Uterus (tissue), 4 donors: Measurements from ENCODE around the gene E2F7. TPM values are rescaled to one million over a fixed set of nuclear protein-coding genes. Genes with fewer than 3 reads are reported as not detected.
"Not testable (repeated sequence)": the region's sequence is repeated elsewhere in the genome, so short reads cannot be mapped to it uniquely, and the experiment has no call there.

Source experiments
- DNase-seq, 2 donors: peaks; one replicate each; pipeline ENCODE4 v3.0.0-alpha.2; 2019 to 2020
- H3K27ac ChIP-seq, 2 donors: fragments of 200-600 bp; sonication (generic); 1 replicate in 1 of 2; 2 replicates in 1 of 2; pipeline ENCODE4 v1.5.1; 2016 to 2018
- H3K27me3 ChIP-seq, 2 donors: fragments of 200-600 bp; sonication (generic); one replicate each; pipeline ENCODE4 v1.5.1; 2018 to 2019; ENCODE audit warnings: control low read depth in 1 of 2
- H3K36me3 ChIP-seq, 2 donors: fragments of 200-600 bp; sonication (generic); one replicate each; pipeline ENCODE4 v1.5.1; 2019; ENCODE audit warnings: control low read depth in 1 of 2
- H3K4me1 ChIP-seq, 2 donors: fragments of 200-600 bp; sonication (generic); one replicate each; pipeline ENCODE4 v1.5.1; 2018 to 2019; ENCODE audit warnings: control low read depth in 1 of 2
- H3K4me3 ChIP-seq, 2 donors: fragments of 200-600 bp; sonication (generic); 1 replicate in 1 of 2; 2 replicates in 1 of 2; pipeline ENCODE4 v1.5.1; 2018 to 2019; ENCODE audit warnings: mild to moderate bottlenecking in 1 of 2
- H3K9me3 ChIP-seq, 2 donors: fragments of 200-600 bp; sonication (generic); one replicate each; pipeline ENCODE4 v1.5.1; 2019; ENCODE audit warnings: control low read depth in 1 of 2
- CTCF ChIP-seq, 4 experiments: fragments of 200-600 bp in 2 of 4; fragments of 450-650 bp in 2 of 4; sonication (generic) in 2 of 4; IDR thresholded peaks; one replicate each; pipeline ENCODE4 v1.5.1; 2016 to 2019; ENCODE audit warnings: antibody characterized with exemption in 4 of 4, mild to moderate bottlenecking in 2 of 4, moderate library complexity in 1 of 4
- POLR2A ChIP-seq, 2 donors: fragments of 450-650 bp; IDR thresholded peaks; one replicate each; pipeline ENCODE4 v1.6.1; 2016; ENCODE audit warnings: antibody characterized with exemption in 2 of 2, mild to moderate bottlenecking in 1 of 2, moderate library complexity in 1 of 2
- intact Hi-C: fragments of 100-400 bp; cut with DNase I; formaldehyde crosslinking; loops from one replicate; pipeline ENCODE4 v1.15.1; 2023; ENCODE audit warnings: low total_unique reads
- total RNA-seq, 4 donors: library from RNA; depleted of rRNA in 3 of 4; stranded (reverse); fragments of >200 nt in 3 of 4; gene quantifications; one replicate each; pipeline versions ENCODE4 v1.1.0 to v1.2.4, GENCODE V29; 2014 to 2023
- donor health status: DM: yes; HTN: yes; CAD: no.

Gene E2F7
- total RNA-seq, 4 donors from 2014 or later: 5.9 TPM; not detected in 3

- DNase-seq: no peak
- Histone ChIP-seq H3K4me1 (no peaks in the 10 kb centered on the region), H3K4me3 (no peak overlapping the region), H3K36me3 (no peaks in the 10 kb centered on the region), H3K27ac (no peak overlapping the region), H3K9me3 (no peaks in the 10 kb centered on the region), H3K27me3 (no peaks in the 10 kb centered on the region)
- TF ChIP-seq CTCF (IDR thresholded peaks at IDR 0.05): no peak
- no peak for TF ChIP-seq POLR2A (IDR thresholded peaks at IDR 0.05)
- intact Hi-C loops: no loop called here
These were observed 38.9 kb upstream of the E2F7 start for GRCh38 chr12:77104286-77104685.

- TF ChIP-seq CTCF (IDR thresholded peaks at IDR 0.05): no peak
- no peak for TF ChIP-seq POLR2A (IDR thresholded peaks at IDR 0.05)
These were observed 37.3 kb upstream of the E2F7 start for GRCh38 chr12:77102691-77103090.

GRCh38 chr12:77102123-77102522, 36.8 kb upstream of the E2F7 start:
- H3K4me1 ChIP-seq: no peaks in the 10 kb centered on the region
- H3K36me3 ChIP-seq: no peaks in the 10 kb centered on the region
- no peak for TF ChIP-seq POLR2A (IDR thresholded peaks at IDR 0.05)
- no peak for TF ChIP-seq CTCF (IDR thresholded peaks at IDR 0.05)
- intact Hi-C loops: no loop called here
- no peaks in the 10 kb centered on the region for H3K9me3 ChIP-seq
- H3K27ac ChIP-seq: no peak overlapping the region
- no peak for DNase-seq
- H3K27me3 ChIP-seq: no peaks in the 10 kb centered on the region
- no peak overlapping the region for H3K4me3 ChIP-seq

More at GRCh38 chr12:77102691-77103090, 37.3 kb upstream of the E2F7 start:
- Histone ChIP-seq H3K4me1 (no peaks in the 10 kb centered on the region), H3K4me3 (no peak overlapping the region), H3K9me3 (no peaks in the 10 kb centered on the region), H3K27ac (no peak overlapping the region), H3K27me3 (no peaks in the 10 kb centered on the region), H3K36me3 (no peaks in the 10 kb centered on the region)
- intact Hi-C loops: no loop called here
- DNase-seq: no peak

GRCh38 chr12:77099799-77100198, 34.4 kb upstream of the E2F7 start:
- no peak overlapping the region for H3K27ac ChIP-seq
- no peaks in the 10 kb centered on the region for H3K9me3 ChIP-seq
- intact Hi-C loops: no loop called here

GRCh38 chr12:77097846-77098245, 32.5 kb upstream of the E2F7 start:
- no peak for DNase-seq
- H3K36me3 ChIP-seq: no peaks in the 10 kb centered on the region
- H3K4me3 ChIP-seq: no peak overlapping the region
- no peak for TF ChIP-seq CTCF (IDR thresholded peaks at IDR 0.05)
- no peak for TF ChIP-seq POLR2A (IDR thresholded peaks at IDR 0.05)
- intact Hi-C loops: no loop called here
- H3K27me3 ChIP-seq: no peaks in the 10 kb centered on the region
- no peaks in the 10 kb centered on the region for H3K9me3 ChIP-seq
- no peak overlapping the region for H3K27ac ChIP-seq
- no peaks in the 10 kb centered on the region for H3K4me1 ChIP-seq

More at GRCh38 chr12:77099799-77100198, 34.4 kb upstream of the E2F7 start:
- no peak for DNase-seq
- H3K4me3 ChIP-seq: no peak overlapping the region
- no peaks in the 10 kb centered on the region for H3K4me1 ChIP-seq
- TF ChIP-seq POLR2A (IDR thresholded peaks at IDR 0.05) (no peak), CTCF (IDR thresholded peaks at IDR 0.05) (no peak)
- no peaks in the 10 kb centered on the region for H3K27me3 ChIP-seq
- no peaks in the 10 kb centered on the region for H3K36me3 ChIP-seq

- H3K4me3 ChIP-seq, H3K4me1 ChIP-seq, DNase-seq, H3K27ac ChIP-seq, H3K9me3 ChIP-seq, H3K27me3 ChIP-seq, H3K36me3 ChIP-seq, intact Hi-C loops: not testable (repeated sequence)
These were observed 26.9 kb upstream of the E2F7 start for GRCh38 chr12:77092227-77092626.
